NCI-H2107 treated with DMSO at 0.1 percent for 48 hours (cell line): ENCODE results near the gene PBRM1.
"Not testable (repeated sequence)": the region's sequence is repeated elsewhere in the genome, so short reads cannot be mapped to it uniquely, and the experiment has no call there.

Experiments used
- DNase-seq: peaks from one replicate; lab custom pipeline; 2025; ENCODE audit not compliant: unreplicated experiment; lab: John Stamatoyannopoulos, UW

The PBRM1 gene

DNA sequence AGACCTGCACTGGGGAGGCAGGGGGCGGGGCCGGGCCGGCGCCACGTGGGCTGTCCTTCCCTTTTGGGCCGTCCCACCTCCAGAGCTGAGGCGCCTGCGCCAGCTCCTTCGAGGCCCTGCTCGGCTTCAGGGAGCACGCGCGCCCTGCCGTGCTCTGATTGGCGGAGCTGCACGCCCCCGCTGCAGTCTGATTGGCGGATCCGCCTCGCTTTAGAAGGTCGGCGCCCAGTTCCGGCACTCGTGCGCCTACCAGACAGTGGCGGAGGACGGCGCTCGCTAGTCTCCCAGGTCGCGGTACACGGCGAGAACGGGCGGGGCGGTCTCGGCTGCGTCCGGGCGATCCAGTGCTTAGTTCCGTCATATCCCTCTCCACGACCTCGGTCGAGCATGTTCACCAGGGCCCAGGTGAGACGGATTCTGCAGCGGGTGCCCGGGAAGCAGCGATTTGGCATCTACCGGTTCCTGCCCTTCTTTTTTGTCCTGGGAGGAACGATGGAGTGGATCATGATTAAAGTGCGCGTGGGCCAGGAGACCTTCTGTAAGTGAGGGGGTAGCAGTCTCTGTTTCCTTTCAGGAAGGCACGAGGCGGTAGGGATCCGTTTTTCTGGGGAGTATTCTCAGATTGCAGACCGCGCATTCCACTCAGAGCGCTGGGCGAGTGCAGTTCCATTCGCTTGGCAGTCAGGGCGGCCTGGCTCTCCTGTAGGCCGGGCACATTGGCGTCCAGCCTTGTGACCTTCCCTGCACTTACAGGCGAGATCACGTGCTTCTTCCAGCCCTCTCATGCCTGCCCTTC, 149.1 kb downstream of the PBRM1 start, which contains the start of gene UQCC5:
UQCC5 (plus strand) TSS at position 237 of the 796 bp plus-strand sequence; CDS start at position 388, 151 bp downstream.
- DNase-seq: peak; percentile 87

DNA sequence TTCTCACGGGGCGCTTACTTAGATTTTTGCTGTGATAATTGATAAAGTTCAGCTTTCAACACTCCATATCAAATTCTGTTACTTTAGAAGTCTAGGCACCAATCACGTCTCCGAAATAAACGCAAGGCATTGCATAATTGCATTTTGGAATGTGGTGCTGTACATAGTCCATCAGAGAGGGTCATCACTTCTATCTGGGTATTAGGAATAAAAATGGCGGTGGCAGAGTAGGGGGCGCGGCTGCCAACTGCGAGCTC, 149.7 kb downstream of the PBRM1 start:
- DNase-seq: no peak

- DNase-seq: no peak
Measured at GRCh38 chr3:52535411-52536111, 150.2 kb downstream of the PBRM1 start.

- no peak for DNase-seq
Measured at GRCh38 chr3:52534281-52535183, 151.2 kb downstream of the PBRM1 start.

- no peak for DNase-seq
Measured at GRCh38 chr3:52533623-52534280, 152.0 kb downstream of the PBRM1 start, which contains the start of gene NT5DC2. Gene NT5DC2, minus strand, starts transcription at chr3:52533857. Its CDS starts 120 bp downstream, at chr3:52533737.

- no peak for DNase-seq
Measured at GRCh38 chr3:52532838-52533622, 152.7 kb downstream of the PBRM1 start.

GRCh38 chr3:52532517-52532837, 153.2 kb downstream of the PBRM1 start:
- DNase-seq: no peak

DNA sequence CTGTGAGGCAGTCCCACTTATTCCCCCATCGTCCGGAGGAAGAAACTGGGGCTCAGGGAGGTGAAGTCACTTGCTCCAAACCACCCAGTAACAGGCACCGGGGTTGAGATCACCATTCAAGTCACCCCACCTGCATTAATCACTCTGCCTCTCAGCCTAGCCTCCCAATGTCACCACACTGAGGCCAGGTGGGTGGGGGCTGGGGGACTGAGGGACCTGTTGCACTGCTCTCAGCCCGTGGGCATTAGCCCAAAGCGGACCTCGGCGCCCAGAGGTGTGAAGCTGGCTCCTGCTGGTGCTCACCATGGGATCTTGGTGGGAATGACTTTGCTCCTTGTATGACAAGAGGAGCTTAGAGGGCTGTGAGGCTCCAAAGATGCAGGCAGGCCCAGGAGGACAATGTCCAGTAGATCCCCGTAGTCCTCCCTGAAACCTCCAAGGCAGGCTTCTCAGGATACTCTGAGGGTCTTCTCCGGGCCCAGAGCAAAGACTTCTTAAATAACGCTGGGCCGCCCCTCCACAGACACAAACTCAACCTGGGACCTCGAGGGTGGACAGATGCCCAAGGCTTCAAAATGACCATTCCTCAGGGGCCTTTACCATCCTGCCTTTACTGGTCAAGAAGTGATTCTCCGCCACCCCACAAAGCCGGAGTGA, 153.7 kb downstream of the PBRM1 start:
- no peak for DNase-seq

DNA sequence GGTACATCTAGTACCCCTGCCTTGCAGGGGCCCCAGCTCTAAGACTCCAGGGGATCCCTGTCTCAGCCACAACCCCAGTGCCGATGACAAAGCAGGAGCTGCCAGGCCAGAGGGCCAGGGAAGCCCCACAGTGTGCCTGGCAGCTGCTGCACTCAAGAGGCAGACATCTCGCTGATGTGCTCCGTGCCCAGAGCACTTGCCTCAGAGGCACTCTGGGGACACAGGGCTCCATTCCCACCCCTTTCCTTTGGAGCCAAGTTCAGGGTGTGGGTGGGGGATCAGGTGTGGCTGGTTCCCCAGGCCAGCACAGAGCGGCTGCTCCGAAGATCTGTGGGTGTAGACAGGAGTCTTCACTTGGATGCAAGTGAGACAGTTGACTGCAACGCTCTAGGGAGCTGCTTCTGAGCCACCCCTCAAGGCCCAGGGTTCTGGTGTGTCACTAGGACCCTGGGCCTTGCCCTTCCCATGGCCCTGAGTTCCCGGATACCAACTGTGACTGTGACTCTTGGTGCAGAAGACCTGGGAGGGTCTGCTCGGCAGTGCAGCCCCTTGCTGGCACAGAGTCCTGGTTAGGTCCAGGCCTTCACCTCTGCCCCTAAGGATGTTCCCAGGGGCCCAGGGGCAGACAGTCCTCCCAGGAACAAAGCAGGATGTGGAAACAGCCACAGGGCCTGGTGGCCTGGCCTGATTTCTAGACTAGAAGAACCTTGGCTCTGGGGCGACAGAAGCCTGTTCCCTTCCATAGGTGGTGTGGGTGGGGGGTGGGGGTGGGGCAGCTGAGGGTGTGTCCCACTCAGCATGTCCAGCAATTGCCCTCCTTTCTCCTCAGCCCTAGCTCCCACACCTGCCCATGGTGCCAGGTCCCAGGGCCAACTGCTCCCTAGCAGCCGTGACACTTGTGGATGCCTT, 154.5 kb downstream of the PBRM1 start:
- no peak for DNase-seq

GRCh38 chr3:52529376-52530333, 156.1 kb downstream of the PBRM1 start:
- DNase-seq: no peak

- DNase-seq: no peak
Measured at GRCh38 chr3:52528586-52529375, 156.9 kb downstream of the PBRM1 start.

- DNase-seq: no peak
Measured at GRCh38 chr3:52527732-52528585, 157.8 kb downstream of the PBRM1 start.

DNA sequence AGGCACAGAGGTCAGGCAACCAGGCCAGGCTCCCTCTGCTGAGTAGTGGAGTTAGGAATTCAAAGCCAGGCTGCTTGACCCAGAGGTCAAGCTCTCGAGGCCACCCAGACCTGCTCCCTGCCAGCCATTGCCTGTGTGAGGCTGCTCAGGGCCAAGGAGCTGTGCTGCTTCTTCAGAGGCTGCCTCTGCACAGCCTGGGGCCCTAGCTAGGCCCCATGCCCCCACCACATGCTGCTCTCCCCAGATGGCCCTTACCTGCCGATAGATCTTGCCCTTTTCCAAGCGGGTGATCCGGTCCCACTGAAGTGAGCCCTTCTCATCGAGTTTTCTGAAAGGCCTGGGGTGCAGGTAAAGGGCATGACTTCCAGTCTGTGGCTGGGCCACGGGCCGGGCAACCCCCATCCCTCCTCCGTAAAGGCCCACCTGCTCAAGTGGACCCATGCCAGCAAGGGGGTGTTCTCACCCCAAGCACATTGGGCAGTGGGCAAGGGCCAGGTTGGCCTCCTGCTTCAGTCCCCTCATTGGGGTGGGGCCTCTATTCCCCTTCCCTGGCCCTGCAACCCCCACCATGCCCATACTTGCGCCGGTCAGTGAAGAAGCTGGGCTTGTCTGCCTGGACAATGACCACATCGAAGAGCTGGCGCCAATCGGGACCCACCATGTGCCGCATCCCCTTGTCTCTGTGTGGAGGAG, 158.5 kb downstream of the PBRM1 start:
- DNase-seq: no peak

GRCh38 chr3:52526671-52527038, 159.1 kb downstream of the PBRM1 start:
- DNase-seq: not testable (repeated sequence)
